ENCODE data around the gene BGLAP.

The BGLAP gene

DNA sequence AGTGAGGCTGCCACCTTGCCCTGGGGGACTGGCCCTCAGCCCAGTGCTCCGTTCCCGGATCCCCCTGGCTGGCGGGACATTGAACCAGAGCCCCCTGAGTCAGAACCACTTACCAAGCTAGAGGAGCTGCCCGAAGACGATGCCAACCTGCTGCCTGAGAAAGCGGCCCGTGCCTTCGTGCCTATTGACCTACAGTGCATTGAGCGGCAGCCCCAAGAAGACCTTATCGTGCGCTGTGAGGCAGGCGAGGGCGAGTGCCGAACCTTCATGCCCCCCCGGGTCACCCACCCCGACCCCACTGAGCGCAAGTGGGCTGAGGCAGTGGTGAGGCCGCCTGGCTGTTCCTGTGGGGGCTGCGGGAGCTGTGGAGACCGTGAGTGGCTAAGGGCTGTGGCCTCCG lies 43.5 kb downstream of the BGLAP start:
- TF ChIP-seq SIN3A (IDR thresholded peaks at IDR 0.05; ENCODE audit: borderline replicate concordance, insufficient read depth, low read length) (no peak), FOXP2 (optimal IDR thresholded peaks at IDR 0.05; ENCODE audit: borderline replicate concordance, extremely low read depth, extremely low read length, insufficient read depth) (no peak), POLR2AphosphoS5 (IDR thresholded peaks at IDR 0.05; ENCODE audit: low read depth, low read length) (no peak)
- TF ChIP-seq, protein P1, sequence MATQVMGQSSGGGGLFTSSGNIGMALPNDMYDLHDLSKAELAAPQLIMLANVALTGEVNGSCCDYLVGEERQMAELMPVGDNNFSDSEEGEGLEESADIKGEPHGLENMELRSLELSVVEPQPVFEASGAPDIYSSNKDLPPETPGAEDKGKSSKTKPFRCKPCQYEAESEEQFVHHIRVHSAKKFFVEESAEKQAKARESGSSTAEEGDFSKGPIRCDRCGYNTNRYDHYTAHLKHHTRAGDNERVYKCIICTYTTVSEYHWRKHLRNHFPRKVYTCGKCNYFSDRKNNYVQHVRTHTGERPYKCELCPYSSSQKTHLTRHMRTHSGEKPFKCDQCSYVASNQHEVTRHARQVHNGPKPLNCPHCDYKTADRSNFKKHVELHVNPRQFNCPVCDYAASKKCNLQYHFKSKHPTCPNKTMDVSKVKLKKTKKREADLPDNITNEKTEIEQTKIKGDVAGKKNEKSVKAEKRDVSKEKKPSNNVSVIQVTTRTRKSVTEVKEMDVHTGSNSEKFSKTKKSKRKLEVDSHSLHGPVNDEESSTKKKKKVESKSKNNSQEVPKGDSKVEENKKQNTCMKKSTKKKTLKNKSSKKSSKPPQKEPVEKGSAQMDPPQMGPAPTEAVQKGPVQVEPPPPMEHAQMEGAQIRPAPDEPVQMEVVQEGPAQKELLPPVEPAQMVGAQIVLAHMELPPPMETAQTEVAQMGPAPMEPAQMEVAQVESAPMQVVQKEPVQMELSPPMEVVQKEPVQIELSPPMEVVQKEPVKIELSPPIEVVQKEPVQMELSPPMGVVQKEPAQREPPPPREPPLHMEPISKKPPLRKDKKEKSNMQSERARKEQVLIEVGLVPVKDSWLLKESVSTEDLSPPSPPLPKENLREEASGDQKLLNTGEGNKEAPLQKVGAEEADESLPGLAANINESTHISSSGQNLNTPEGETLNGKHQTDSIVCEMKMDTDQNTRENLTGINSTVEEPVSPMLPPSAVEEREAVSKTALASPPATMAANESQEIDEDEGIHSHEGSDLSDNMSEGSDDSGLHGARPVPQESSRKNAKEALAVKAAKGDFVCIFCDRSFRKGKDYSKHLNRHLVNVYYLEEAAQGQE (IDR thresholded peaks at IDR 0.05; ENCODE audit: insufficient read depth in 1 of 2, low read depth in 2 of 2, low read length in 2 of 2) = no peak

DNA sequence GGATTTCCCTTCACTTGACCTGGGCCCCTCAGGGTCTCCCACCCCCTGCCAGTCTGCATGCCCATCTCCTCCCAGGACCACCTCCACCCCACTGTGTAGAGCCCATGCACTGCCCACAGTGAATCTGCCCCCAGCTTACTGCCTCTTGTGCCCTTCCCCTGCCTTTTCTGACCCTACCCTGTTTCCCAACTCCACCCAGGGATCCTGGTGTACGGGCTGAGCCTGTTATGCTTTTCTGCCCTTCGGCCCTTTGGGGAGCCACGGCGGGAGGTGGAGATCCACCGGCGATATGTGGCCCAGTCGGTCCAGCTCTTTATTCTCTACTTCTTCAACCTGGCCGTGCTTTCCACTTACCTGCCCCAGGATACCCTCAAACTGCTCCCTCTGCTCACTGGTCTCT lies 44.1 kb downstream of the BGLAP start:
- TF ChIP-seq POLR2AphosphoS5 (IDR thresholded peaks at IDR 0.05; ENCODE audit: low read depth, low read length) (no peak), FOXP2 (optimal IDR thresholded peaks at IDR 0.05; ENCODE audit: borderline replicate concordance, extremely low read depth, extremely low read length, insufficient read depth) (no peak), TAF1 (IDR thresholded peaks at IDR 0.05; ENCODE audit: borderline replicate concordance, insufficient read depth, low read length) (no peak)
- TF ChIP-seq, protein P1 (IDR thresholded peaks at IDR 0.05; ENCODE audit: insufficient read depth in 1 of 2, low read depth in 2 of 2, low read length in 2 of 2) = no peak

DNA sequence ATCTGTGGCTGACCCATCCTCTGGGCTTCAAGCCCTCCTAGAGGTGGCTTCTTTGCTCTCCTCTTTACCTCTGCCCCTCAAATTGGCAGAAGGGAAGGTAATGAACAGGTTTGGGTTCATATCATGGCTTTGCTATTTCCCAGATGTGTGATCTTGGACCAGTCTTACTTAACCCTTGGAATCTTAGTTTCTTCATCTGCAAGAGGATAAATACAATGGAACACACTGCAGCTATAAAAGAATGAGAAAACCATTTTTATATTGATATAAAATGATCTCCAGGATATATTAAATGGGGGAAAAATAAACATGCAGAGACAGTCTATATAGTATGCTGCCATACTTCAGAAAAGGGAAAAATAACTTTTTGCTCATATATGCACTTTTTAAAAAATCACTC lies 47.9 kb downstream of the BGLAP start:
- TF ChIP-seq TAF1 (IDR thresholded peaks at IDR 0.05; ENCODE audit: borderline replicate concordance, insufficient read depth, low read length) (no peak), SIN3A (IDR thresholded peaks at IDR 0.05; ENCODE audit: borderline replicate concordance, insufficient read depth, low read length) (no peak), POLR2AphosphoS5 (IDR thresholded peaks at IDR 0.05; ENCODE audit: low read depth, low read length) (no peak), FOXP2 (optimal IDR thresholded peaks at IDR 0.05; ENCODE audit: borderline replicate concordance, extremely low read depth, extremely low read length, insufficient read depth) (no peak)
- TF ChIP-seq, protein P1 (IDR thresholded peaks at IDR 0.05; ENCODE audit: insufficient read depth in 1 of 2, low read depth in 2 of 2, low read length in 2 of 2) = no peak

DNA sequence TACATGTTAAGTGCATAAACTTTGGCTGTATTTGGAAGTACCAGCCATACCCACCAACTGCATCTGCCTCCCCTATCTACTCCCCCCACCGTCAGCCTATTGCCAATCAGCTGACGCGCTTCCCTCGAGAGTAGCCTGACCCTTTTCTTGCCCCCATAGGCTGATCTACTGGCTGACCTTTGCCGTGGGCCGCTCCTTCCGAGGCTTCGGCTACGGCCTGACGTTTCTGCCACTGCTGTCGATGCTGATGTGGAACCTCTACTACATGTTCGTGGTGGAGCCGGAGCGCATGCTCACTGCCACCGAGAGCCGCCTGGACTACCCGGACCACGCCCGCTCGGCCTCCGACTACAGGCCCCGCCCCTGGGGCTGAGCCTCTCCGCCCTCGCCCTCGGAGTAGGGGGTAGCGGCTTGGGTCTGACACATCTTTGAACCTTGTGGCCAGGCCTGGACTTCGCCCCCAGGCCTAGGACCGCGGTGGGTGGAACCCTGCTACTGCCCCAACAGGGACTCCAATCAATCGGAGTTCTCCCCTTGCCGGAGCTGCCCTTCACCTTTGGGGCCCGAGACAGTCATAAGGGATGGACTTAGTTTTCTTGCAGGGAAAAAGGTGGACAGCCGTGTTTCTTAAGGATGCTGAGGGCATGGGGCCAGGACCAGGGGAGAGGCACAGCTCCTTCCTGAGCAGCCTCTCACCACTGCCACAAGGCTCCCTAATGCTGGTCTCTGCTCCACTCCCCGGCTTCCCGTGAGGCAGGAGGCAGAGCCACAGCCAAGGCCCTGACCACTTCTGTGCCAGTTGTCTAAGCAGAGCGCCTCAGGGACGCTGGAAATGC lies 49.5 kb downstream of the BGLAP start:
- TF ChIP-seq FOXP2 (optimal IDR thresholded peaks at IDR 0.05; ENCODE audit: borderline replicate concordance, extremely low read depth, extremely low read length, insufficient read depth) (no peak), TAF1 (IDR thresholded peaks at IDR 0.05; ENCODE audit: borderline replicate concordance, insufficient read depth, low read length) (no peak), SIN3A (IDR thresholded peaks at IDR 0.05; ENCODE audit: borderline replicate concordance, insufficient read depth, low read length) (no peak), POLR2AphosphoS5 (IDR thresholded peaks at IDR 0.05; ENCODE audit: low read depth, low read length) (no peak)
- TF ChIP-seq, protein P1 (IDR thresholded peaks at IDR 0.05; ENCODE audit: insufficient read depth in 1 of 2, low read depth in 2 of 2, low read length in 2 of 2) = no peak
